AG09319 (cell line): Measurements from ENCODE around the gene BTN1A1.
"Not testable (repeated sequence)": the region's sequence is repeated elsewhere in the genome, so short reads cannot be mapped to it uniquely, and the experiment has no call there.

Experiments
- DNase-seq: peaks from one replicate; pipeline ENCODE4 v3.0.0-alpha.2; 2010; ENCODE audit warnings: low read depth; ENCODE audit errors: extremely low read depth
- TF ChIP-seq, protein P1 (sequence below): IDR thresholded peaks from 2 replicates; pipeline ENCODE4 v1.5.1; 2011; ENCODE audit warnings: low read depth, mild to moderate bottlenecking, inconsistent platforms, low read length, moderate library complexity

Gene BTN1A1

DNA sequence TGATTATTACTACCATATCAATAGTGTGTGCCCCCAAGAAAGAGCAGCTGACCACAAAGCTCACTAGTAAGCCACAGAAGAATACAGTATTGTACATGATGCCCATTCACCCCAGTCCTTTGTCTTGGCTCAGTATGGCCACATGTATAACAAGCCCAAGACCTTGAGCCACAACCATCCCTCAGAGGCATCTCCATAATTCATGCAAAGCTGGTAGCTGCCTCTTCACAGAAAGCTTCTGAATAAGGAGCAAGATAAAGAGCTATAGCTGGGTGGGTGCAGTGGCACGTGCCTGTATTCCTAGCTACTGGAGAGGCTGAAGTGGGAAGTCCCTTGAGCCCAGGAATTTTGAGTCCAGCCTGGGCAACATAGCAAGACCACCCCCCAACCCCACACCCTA, 4.8 kb upstream of the BTN1A1 start:
- no peak for DNase-seq
- TF ChIP-seq, protein P1, sequence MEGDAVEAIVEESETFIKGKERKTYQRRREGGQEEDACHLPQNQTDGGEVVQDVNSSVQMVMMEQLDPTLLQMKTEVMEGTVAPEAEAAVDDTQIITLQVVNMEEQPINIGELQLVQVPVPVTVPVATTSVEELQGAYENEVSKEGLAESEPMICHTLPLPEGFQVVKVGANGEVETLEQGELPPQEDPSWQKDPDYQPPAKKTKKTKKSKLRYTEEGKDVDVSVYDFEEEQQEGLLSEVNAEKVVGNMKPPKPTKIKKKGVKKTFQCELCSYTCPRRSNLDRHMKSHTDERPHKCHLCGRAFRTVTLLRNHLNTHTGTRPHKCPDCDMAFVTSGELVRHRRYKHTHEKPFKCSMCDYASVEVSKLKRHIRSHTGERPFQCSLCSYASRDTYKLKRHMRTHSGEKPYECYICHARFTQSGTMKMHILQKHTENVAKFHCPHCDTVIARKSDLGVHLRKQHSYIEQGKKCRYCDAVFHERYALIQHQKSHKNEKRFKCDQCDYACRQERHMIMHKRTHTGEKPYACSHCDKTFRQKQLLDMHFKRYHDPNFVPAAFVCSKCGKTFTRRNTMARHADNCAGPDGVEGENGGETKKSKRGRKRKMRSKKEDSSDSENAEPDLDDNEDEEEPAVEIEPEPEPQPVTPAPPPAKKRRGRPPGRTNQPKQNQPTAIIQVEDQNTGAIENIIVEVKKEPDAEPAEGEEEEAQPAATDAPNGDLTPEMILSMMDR, result no peak

DNA sequence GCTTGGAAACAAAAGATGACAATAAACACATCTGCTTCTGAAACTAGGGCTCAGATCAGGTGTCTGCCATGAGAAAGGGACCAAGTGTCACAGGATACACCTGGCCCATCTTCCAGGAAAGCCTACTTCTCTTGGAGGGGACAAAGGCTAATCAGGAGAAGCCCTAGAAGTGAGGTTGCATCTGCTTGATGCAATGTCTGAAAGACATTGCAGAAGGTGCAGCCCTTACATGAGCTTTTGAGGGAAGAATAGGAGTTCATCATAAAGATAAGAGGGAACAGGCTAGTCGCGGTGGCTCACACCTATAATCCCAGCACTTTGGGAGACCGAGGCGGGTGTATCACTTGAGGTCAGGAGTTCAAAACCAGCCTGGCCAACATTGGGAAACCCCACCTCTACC, 2.5 kb upstream of the BTN1A1 start:
- TF ChIP-seq, protein P1, result no peak

DNA sequence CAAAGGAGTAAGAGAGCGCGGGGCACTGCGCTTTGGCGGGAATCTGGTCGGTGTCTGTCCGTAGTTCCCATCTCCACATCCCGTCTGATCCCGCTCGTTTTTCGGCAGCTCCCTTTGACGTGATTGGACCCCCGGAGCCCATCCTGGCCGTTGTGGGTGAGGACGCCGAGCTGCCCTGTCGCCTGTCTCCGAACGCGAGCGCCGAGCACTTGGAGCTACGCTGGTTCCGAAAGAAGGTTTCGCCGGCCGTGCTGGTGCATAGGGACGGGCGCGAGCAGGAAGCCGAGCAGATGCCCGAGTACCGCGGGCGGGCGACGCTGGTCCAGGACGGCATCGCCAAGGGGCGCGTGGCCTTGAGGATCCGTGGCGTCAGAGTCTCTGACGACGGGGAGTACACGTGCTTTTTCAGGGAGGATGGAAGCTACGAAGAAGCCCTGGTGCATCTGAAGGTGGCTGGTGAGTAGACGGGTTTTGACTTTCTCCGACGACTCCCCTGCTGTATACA, 1.4 kb downstream of the BTN1A1 start:
- TF ChIP-seq, protein P1, result no peak
- DNase-seq, result no peak

More for the DNA sequence above, 2.5 kb upstream of the BTN1A1 start:
- no peak for DNase-seq

DNA sequence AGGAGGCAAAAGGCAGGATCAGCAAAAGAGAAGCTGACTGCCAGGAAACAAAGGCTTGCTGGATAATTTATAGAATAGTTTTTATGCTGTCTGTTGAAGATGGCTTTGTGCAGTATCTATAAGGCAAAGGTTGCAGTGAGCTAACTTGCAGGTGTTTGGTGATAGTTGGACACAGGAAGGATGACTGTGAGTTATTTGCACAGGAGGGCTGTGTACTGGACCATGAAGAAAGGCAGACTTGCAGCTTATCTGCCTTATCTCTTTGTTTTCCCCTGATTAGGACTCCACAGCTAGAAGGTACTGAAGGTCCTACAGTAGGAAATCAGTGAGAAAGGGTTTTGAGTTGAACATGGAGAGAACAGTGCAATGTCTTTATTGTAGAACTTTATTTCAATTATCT, 2.1 kb downstream of the BTN1A1 start:
- DNase-seq, result no peak
- TF ChIP-seq, protein P1, result no peak

DNA sequence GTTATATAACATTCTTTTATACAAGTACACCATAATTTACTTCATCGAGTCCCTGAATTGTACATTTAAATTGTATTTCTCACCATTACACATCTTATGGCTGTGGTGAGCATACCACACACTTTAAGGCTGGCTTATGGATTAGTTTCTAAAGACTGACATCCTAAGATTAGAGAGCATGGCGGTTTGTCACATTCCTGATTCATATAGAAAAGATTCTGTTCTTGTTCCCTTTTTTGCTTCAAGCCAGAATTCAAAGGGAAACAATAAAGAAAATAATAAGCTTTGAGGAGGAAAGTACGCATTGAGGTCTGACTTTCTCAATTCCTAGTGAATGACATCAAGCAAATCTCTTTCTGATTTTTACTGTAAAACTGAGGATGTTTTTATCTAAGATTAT, 2.5 kb downstream of the BTN1A1 start:
- DNase-seq, result no peak
- TF ChIP-seq, protein P1, result no peak

DNA sequence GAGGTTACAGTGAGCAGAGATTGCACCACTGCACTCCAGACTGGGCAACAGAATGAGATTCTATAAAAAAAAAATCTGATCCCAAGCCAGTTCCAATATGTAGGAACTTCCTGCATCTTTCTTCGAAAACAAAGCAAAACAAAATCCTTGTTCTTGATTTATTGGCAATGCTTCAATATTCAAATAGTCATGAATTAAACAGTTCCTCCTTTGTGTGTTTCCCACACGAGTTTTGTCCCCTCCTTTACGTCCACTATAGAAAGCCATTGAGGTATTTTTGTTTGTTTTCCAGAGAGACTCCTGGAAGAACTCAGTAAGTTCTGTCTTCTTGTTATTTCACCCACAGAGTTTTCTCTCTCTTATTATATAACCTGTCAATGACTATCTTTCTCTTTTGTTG, 7.6 kb downstream of the BTN1A1 start:
- TF ChIP-seq, protein P1, result no peak
- no peak for DNase-seq

DNA sequence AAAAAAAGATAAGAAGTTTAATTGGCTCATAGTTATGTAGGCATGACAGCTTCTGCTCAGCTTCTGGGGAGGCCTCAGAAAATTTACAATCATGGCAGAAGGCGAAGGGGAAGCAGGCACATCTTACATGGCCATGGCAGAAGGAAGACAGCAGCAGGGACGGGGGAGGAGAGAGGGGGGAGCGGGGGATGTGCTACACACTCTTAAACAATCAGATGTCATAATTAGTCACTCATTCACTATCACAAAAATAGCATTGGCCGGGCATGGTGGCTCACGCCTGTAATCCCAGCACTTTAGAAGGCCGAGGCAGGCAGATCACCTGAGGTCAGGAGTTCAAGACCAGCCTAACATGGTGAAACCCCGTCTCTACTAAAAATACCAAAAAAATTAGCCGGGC, 10.9 kb downstream of the BTN1A1 start:
- DNase-seq, result not testable (repeated sequence)

DNA sequence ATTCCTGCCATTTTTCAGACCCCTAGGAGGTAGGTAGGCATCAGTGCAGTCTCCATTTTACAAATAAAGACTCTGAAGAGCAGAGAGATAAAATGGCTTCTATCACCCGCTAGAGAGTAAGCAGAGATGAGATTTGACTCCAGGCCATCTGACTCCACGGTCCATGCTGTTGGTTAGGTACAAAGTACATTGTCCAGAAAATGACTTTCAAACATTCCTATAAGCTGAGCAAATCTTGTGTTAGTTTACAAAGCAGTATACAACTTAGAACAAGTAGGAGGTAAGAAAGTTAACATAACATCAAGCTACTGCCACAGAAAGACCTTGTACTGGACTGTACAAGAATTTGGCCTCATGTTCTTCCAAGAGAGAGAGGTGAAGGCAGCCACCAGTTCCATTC, 14.9 kb downstream of the BTN1A1 start:
- no peak for DNase-seq
- TF ChIP-seq, protein P1, result no peak
